GM12872 (cell line): ENCODE measurements around the gene LAP3.

Source experiments
- CTCF ChIP-seq: IDR thresholded peaks from 3 replicates; pipeline ENCODE4 v1.5.1; 2011; ENCODE audit warnings: low read depth, mild to moderate bottlenecking, low read length, moderate library complexity; ENCODE audit not compliant: insufficient read depth

Gene LAP3

GRCh38 chr4:17576932-17577664 is at the start of gene LAP3:
Gene LAP3, plus strand, starts transcription at chr4:17577198. Its CDS starts 268 bp downstream, at chr4:17577466.
- TF ChIP-seq CTCF = no peak

- TF ChIP-seq CTCF = no peak
These were observed 48.3 kb upstream of the LAP3 start for GRCh38 chr4:17528551-17529165.

- no peak for TF ChIP-seq CTCF
These were observed 45.3 kb upstream of the LAP3 start for GRCh38 chr4:17531538-17532285.

- TF ChIP-seq CTCF = no peak
These were observed 42.3 kb upstream of the LAP3 start for GRCh38 chr4:17534705-17535104.

- no peak for TF ChIP-seq CTCF
These were observed 41.8 kb upstream of the LAP3 start for GRCh38 chr4:17535242-17535641.

- TF ChIP-seq CTCF = no peak
These were observed 41.1 kb upstream of the LAP3 start for GRCh38 chr4:17535906-17536305.

- no peak for TF ChIP-seq CTCF
These were observed 32.8 kb upstream of the LAP3 start for GRCh38 chr4:17544205-17544604.
